Mesenchymal stem cell (in vitro differentiated cells and primary cell): ENCODE data around the gene FOXO6.

ENCODE experiments used
- DNase-seq: peaks from one replicate; pipeline ENCODE4 v3.0.0-alpha.2; 2013
- H2AFZ ChIP-seq: one replicate; pipeline ENCODE4 v1.6.1; 2013; ENCODE audit warnings: low read depth, mild to moderate bottlenecking, control low read depth, inconsistent platforms, low read length, moderate library complexity
- H2AK5ac ChIP-seq: 2 replicates; pipeline ENCODE4 v1.6.1; 2013; ENCODE audit warnings: low read length, moderate library complexity, mild to moderate bottlenecking, inconsistent platforms; ENCODE audit not compliant: severe bottlenecking
- H2BK120ac ChIP-seq: one replicate; pipeline ENCODE4 v1.6.1; 2013; ENCODE audit warnings: low read depth, mild to moderate bottlenecking, inconsistent platforms, low read length, moderate library complexity
- H2BK12ac ChIP-seq, 2 experiments: one replicate each; pipeline ENCODE4 v1.6.1; 2013; ENCODE audit warnings: inconsistent platforms in 2 of 2, low read length in 2 of 2, mild to moderate bottlenecking in 2 of 2, moderate library complexity in 2 of 2, control low read depth in 1 of 2
- H2BK15ac ChIP-seq: one replicate; pipeline ENCODE4 v1.6.1; 2013; ENCODE audit warnings: mild to moderate bottlenecking, low read depth, inconsistent platforms; ENCODE audit not compliant: poor library complexity, severe bottlenecking
- H2BK5ac ChIP-seq: 2 replicates; pipeline ENCODE4 v1.6.1; 2013; ENCODE audit warnings: low read depth, mild to moderate bottlenecking, low read length, control low read depth, inconsistent platforms; ENCODE audit not compliant: poor library complexity, severe bottlenecking
- H3K14ac ChIP-seq, 2 experiments: one replicate each; pipeline ENCODE4 v1.6.1; 2013; ENCODE audit warnings: inconsistent platforms in 2 of 2, low read length in 2 of 2, control low read depth in 1 of 2, mild to moderate bottlenecking in 1 of 2, moderate library complexity in 1 of 2
- H3K18ac ChIP-seq, 2 experiments: one replicate each; pipeline ENCODE4 v1.6.1; 2013; ENCODE audit warnings: inconsistent platforms in 2 of 2, low read length in 2 of 2, control low read depth in 1 of 2, low read depth in 1 of 2, mild to moderate bottlenecking in 1 of 2
- H3K23ac ChIP-seq, 2 experiments: one replicate each; pipeline ENCODE4 v1.6.1; 2013; ENCODE audit warnings: inconsistent platforms in 2 of 2, low read length in 2 of 2, mild to moderate bottlenecking in 2 of 2, moderate library complexity in 2 of 2, control low read depth in 1 of 2
- H3K27ac ChIP-seq: 2 replicates; pipeline ENCODE4 v1.5.1; 2013; ENCODE audit warnings: mild to moderate bottlenecking, moderate library complexity, low read length, control low read depth, inconsistent platforms; ENCODE audit not compliant: poor library complexity, severe bottlenecking
- H3K27me3 ChIP-seq, 2 experiments: 2 replicates each; pipeline versions ENCODE4 v1.6.1 to v1.7.0; 2013; ENCODE audit warnings: low read length in 2 of 2, mild to moderate bottlenecking in 2 of 2, moderate library complexity in 2 of 2, control low read depth in 1 of 2, inconsistent platforms in 1 of 2; ENCODE audit not compliant: control insufficient read depth in 1 of 2, insufficient read depth in 1 of 2
- H3K36me3 ChIP-seq, 2 experiments: 2 replicates each; pipeline versions ENCODE4 v1.6.1 to v1.7.0; 2013; ENCODE audit warnings: low read length in 2 of 2, control low read depth in 1 of 2, inconsistent platforms in 1 of 2, low read depth in 1 of 2, mild to moderate bottlenecking in 1 of 2; ENCODE audit not compliant: insufficient read depth in 2 of 2, control insufficient read depth in 1 of 2
- H3K4ac ChIP-seq, 2 experiments: one replicate each; pipeline ENCODE4 v1.6.1; 2013; ENCODE audit warnings: inconsistent platforms in 2 of 2, low read length in 2 of 2, mild to moderate bottlenecking in 2 of 2, moderate library complexity in 2 of 2, control low read depth in 1 of 2, low read depth in 1 of 2
- H3K4me1 ChIP-seq: 2 replicates; pipeline ENCODE4 v1.6.1; 2013; ENCODE audit warnings: low read depth, low read length, control low read depth; ENCODE audit not compliant: control insufficient read depth, insufficient read depth
- H3K4me2 ChIP-seq: 2 replicates; pipeline ENCODE4 v1.6.1; 2013; ENCODE audit warnings: low read length, mild to moderate bottlenecking, inconsistent platforms; ENCODE audit not compliant: poor library complexity, severe bottlenecking
- H3K4me3 ChIP-seq, 2 experiments: 2 replicates each; pipeline versions ENCODE4 v1.5.1 to v1.7.0; 2013; ENCODE audit warnings: low read length in 2 of 2, mild to moderate bottlenecking in 2 of 2, control low read depth in 1 of 2, low read depth in 1 of 2; ENCODE audit not compliant: insufficient read depth in 1 of 2
- H3K79me1 ChIP-seq: replicated peaks from 2 replicates; pipeline ENCODE4 v1.6.1; 2013; ENCODE audit warnings: mild to moderate bottlenecking, control low read depth, low read length, inconsistent platforms; ENCODE audit not compliant: poor library complexity, severe bottlenecking
- H3K9ac ChIP-seq: 2 replicates; pipeline ENCODE4 v1.7.0; 2013; ENCODE audit warnings: mild to moderate bottlenecking, low read length, moderate library complexity
- H3K9me3 ChIP-seq: 2 replicates; pipeline ENCODE4 v1.7.0; 2013; ENCODE audit warnings: mild to moderate bottlenecking, low read length; ENCODE audit not compliant: control insufficient read depth
- H4K8ac ChIP-seq: one replicate; pipeline ENCODE4 v1.6.1; 2013; ENCODE audit warnings: inconsistent platforms, mild to moderate bottlenecking, low read length, moderate library complexity
- H4K91ac ChIP-seq: one replicate; pipeline ENCODE4 v1.6.1; 2013; ENCODE audit warnings: mild to moderate bottlenecking, low read length, inconsistent platforms
- WGBS: methylation state at CpG from one replicate; pipeline ENCODE4 v1.1.7; 2013; ENCODE audit warnings: mixed read lengths; 5-methylcytosine and 5-hydroxymethylcytosine counted together

FOXO6 gene

GRCh38 chr1:41318135-41318534 is 43.1 kb upstream of the FOXO6 start:
- DNase-seq = no peak
- H4K91ac ChIP-seq = no peak overlapping the region
- no peak overlapping the region for H3K23ac ChIP-seq
- no peak overlapping the region for H2BK5ac ChIP-seq
- H3K27me3 ChIP-seq = peaks cover 3 to 32% of the 10 kb centered on the region in 2 experiments
- no peak overlapping the region for H3K4me3 ChIP-seq
- no peaks in the 10 kb centered on the region for H3K36me3 ChIP-seq
- WGBS = 91% methylated on average over 1 of the region's 1 CpG
- H2BK120ac ChIP-seq = no peak overlapping the region
- no peak overlapping the region for H3K9ac ChIP-seq
- H3K27ac ChIP-seq = no peak overlapping the region
- no peak overlapping the region for H2AFZ ChIP-seq
- no peak overlapping the region for H2AK5ac ChIP-seq
- no peaks in the 10 kb centered on the region for H3K9me3 ChIP-seq
- H3K4me1 ChIP-seq = peaks cover 6% of the 10 kb centered on the region
- no peak overlapping the region for H3K4ac ChIP-seq
- no peak overlapping the region for H2BK12ac ChIP-seq
- no peaks in the 10 kb centered on the region for H3K79me1 ChIP-seq
- H4K8ac ChIP-seq = no peak overlapping the region
- H3K4me2 ChIP-seq = no peak overlapping the region
- no peak overlapping the region for H3K18ac ChIP-seq
- no peak overlapping the region for H3K14ac ChIP-seq
- no peak overlapping the region for H2BK15ac ChIP-seq

- Histone ChIP-seq H3K14ac (no peak overlapping the region), H4K8ac (no peak overlapping the region), H2AFZ (no peak overlapping the region), H3K4me3 (no peak overlapping the region), H3K27me3 (peaks cover 3 to 35% of the 10 kb centered on the region in 2 experiments), H4K91ac (no peak overlapping the region), H3K4me1 (peaks cover 6% of the 10 kb centered on the region), H3K36me3 (no peaks in the 10 kb centered on the region), H3K4me2 (no peak overlapping the region), H2BK5ac (no peak overlapping the region), H3K9me3 (no peaks in the 10 kb centered on the region), H2AK5ac (no peak overlapping the region), H3K18ac (no peak overlapping the region), H3K9ac (no peak overlapping the region), H3K27ac (no peak overlapping the region), H3K4ac (no peak overlapping the region), H2BK120ac (no peak overlapping the region), H2BK12ac (no peak overlapping the region), H2BK15ac (no peak overlapping the region), H3K79me1 (no peaks in the 10 kb centered on the region), H3K23ac (no peak overlapping the region)
- DNase-seq = no peak
- WGBS = 92% methylated on average over 2 of the region's 2 CpGs
These were observed 42.0 kb upstream of the FOXO6 start for GRCh38 chr1:41319106-41319755.

GRCh38 chr1:41319807-41320711 is 41.2 kb upstream of the FOXO6 start:
- Histone ChIP-seq H3K79me1 (no peaks in the 10 kb centered on the region), H3K18ac (no peak overlapping the region), H2AK5ac (no peak overlapping the region), H4K91ac (no peak overlapping the region), H3K14ac (peak overlapping the region in 1 of 2 experiments; percentile 61), H3K36me3 (no peaks in the 10 kb centered on the region), H4K8ac (no peak overlapping the region), H3K4ac (no peak overlapping the region), H3K27me3 (peaks cover 3 to 39% of the 10 kb centered on the region in 2 experiments), H2BK12ac (no peak overlapping the region), H2BK120ac (no peak overlapping the region), H3K9ac (no peak overlapping the region), H3K9me3 (no peaks in the 10 kb centered on the region), H3K4me2 (no peak overlapping the region), H3K4me3 (no peak overlapping the region), H2AFZ (no peak overlapping the region), H3K23ac (no peak overlapping the region), H3K4me1 (peaks cover 4% of the 10 kb centered on the region), H2BK5ac (no peak overlapping the region), H2BK15ac (no peak overlapping the region), H3K27ac (no peak overlapping the region)
- WGBS = 66% methylated on average over 10 of the region's 12 CpGs
- no peak for DNase-seq

- Histone ChIP-seq H3K14ac (peak overlapping the region in 1 of 2 experiments; percentile 11), H3K27me3 (peaks cover 3 to 39% of the 10 kb centered on the region in 2 experiments)
- DNase-seq = no peak
These were observed 40.1 kb upstream of the FOXO6 start for GRCh38 chr1:41320895-41321676.

More at GRCh38 chr1:41320895-41321676, 40.1 kb upstream of the FOXO6 start:
- H2BK12ac ChIP-seq = no peak overlapping the region
- H2BK120ac ChIP-seq = no peak overlapping the region
- no peak overlapping the region for H4K91ac ChIP-seq
- no peak overlapping the region for H3K27ac ChIP-seq
- no peak overlapping the region for H3K23ac ChIP-seq
- no peak overlapping the region for H3K9ac ChIP-seq
- no peaks in the 10 kb centered on the region for H3K36me3 ChIP-seq
- H2BK5ac ChIP-seq = no peak overlapping the region
- no peak overlapping the region for H3K18ac ChIP-seq
- H3K79me1 ChIP-seq = no peaks in the 10 kb centered on the region
- no peak overlapping the region for H3K4me3 ChIP-seq
- no peak overlapping the region for H4K8ac ChIP-seq
- no peaks in the 10 kb centered on the region for H3K9me3 ChIP-seq
- H2BK15ac ChIP-seq = no peak overlapping the region
- no peak overlapping the region for H2AFZ ChIP-seq
- 88% methylated on average over 21 of the region's 21 CpGs for WGBS
- H3K4me1 ChIP-seq = peaks cover 4% of the 10 kb centered on the region
- H2AK5ac ChIP-seq = no peak overlapping the region
- no peak overlapping the region for H3K4me2 ChIP-seq
- H3K4ac ChIP-seq = no peak overlapping the region
